ENCODE measurements around the gene KIAA0825.

DNA sequence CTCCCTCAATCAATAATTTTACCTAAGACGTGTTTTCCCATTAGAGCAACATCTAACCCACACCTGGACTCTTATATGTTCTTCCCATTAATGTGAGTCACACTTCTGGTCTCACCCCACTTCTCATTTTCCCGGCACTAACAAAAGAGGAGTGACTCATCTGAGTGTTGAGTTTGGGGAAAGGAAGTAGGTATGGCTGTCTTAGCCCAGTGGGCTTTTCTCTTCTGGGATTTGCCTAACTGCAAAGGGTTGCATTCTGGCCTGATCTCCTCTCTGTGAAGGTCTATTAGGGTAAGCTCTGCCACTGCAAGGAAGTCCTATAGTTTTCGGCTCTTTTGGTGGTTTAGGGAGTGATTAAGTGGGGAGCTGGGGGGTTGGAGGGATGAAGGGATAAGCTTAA, 195.6 kb downstream of the KIAA0825 start:
- TF ChIP-seq, protein P1, sequence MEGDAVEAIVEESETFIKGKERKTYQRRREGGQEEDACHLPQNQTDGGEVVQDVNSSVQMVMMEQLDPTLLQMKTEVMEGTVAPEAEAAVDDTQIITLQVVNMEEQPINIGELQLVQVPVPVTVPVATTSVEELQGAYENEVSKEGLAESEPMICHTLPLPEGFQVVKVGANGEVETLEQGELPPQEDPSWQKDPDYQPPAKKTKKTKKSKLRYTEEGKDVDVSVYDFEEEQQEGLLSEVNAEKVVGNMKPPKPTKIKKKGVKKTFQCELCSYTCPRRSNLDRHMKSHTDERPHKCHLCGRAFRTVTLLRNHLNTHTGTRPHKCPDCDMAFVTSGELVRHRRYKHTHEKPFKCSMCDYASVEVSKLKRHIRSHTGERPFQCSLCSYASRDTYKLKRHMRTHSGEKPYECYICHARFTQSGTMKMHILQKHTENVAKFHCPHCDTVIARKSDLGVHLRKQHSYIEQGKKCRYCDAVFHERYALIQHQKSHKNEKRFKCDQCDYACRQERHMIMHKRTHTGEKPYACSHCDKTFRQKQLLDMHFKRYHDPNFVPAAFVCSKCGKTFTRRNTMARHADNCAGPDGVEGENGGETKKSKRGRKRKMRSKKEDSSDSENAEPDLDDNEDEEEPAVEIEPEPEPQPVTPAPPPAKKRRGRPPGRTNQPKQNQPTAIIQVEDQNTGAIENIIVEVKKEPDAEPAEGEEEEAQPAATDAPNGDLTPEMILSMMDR (IDR thresholded peaks at IDR 0.05 in 4 of 5, conservative IDR thresholded peaks at IDR 0.05 in 1 of 5), result no peak
- TF ChIP-seq POLR2A (IDR thresholded peaks at IDR 0.05), result no peak
